ENCODE results near the gene KCNMA1.
"Not testable (repeated sequence)": the region's sequence is repeated elsewhere in the genome, so short reads cannot be mapped to it uniquely, and the experiment has no call there.

Gene KCNMA1
- total RNA-seq = 0 to 0.19 (median 0.17) reads per million in 3 donors

DNA sequence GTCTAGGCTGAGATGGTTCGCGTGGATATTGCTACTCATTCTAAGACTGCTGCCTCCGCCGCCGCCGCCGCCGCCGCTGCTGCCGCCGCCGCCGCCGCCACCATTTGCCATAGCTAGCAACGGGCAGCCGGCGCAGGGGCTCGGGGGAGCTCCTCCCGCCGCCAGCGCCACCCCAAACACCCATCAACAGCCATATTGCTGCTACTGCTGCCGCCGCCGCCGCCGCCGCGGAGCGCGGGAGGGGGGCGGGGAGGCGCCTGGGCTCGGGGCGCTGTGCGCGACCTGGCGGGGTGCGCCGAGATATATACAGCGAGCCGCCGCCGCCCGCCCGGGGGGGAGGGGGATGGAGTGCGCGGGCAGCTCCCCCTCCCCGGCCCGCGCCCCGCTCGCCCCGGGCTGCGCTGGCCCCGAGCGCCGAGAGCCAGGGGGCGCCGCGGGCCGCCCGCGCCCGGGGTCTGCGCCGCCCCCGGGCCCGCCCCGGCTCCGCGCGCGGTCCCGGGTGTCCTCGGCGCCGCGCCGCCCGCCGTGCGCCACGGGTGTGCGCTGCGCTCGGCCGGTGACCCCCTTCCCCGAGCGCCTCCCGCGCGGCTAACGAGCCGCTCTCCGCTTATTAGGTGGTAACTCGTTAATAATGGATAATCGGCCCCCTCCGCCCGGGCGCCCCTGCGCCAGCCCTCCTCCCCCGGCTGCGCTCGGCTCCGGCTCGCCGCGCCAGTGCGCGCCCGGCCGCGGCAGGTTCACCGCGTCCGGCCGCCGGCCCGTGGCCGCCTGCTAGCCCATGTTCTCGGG lies at the start of gene KCNMA1:
Gene KCNMA1 (minus strand): TSS at position 277 of the 789 bp plus-strand sequence.
- DNase-seq = no peak
- H3K4me3 ChIP-seq (ENCODE audit: insufficient read depth, low read depth, low read length, poor library complexity, severe bottlenecking) = no peak within 1 kb of the TSS
- H3K36me3 ChIP-seq (ENCODE audit: control insufficient read depth, insufficient read depth, low read length) = no peaks in the 10 kb centered on the region
- H3K27ac ChIP-seq (ENCODE audit: insufficient read depth, low read length, poor library complexity, severe bottlenecking) = no peak within 1 kb of the TSS
- no peaks in the 10 kb centered on the region for H3K9me3 ChIP-seq (ENCODE audit: control insufficient read depth, low read length)
- peaks cover 10% of the 10 kb centered on the region for H3K4me1 ChIP-seq (ENCODE audit: control insufficient read depth, insufficient read depth, low read length, poor library complexity, severe bottlenecking)
- H3K27me3 ChIP-seq (replicated peaks; ENCODE audit: control insufficient read depth, insufficient read depth, low read length, poor library complexity, severe bottlenecking) = peaks cover 12% of the 10 kb centered on the region

- Histone ChIP-seq H3K27me3 (replicated peaks; ENCODE audit: control insufficient read depth, insufficient read depth, low read length, poor library complexity, severe bottlenecking) (no peaks in the 10 kb centered on the region), H3K9me3 (ENCODE audit: control insufficient read depth, low read length) (no peaks in the 10 kb centered on the region), H3K4me1 (ENCODE audit: control insufficient read depth, insufficient read depth, low read length, poor library complexity, severe bottlenecking) (no peaks in the 10 kb centered on the region), H3K27ac (ENCODE audit: insufficient read depth, low read length, poor library complexity, severe bottlenecking) (no peak overlapping the region), H3K4me3 (ENCODE audit: insufficient read depth, low read depth, low read length, poor library complexity, severe bottlenecking) (no peak overlapping the region), H3K36me3 (ENCODE audit: control insufficient read depth, insufficient read depth, low read length) (no peaks in the 10 kb centered on the region)
- DNase-seq = no peak
Measured at GRCh38 chr10:77686650-77687417, 49.2 kb upstream of the KCNMA1 start.

GRCh38 chr10:77686096-77686495 lies 48.5 kb upstream of the KCNMA1 start:
- no peaks in the 10 kb centered on the region for H3K36me3 ChIP-seq (ENCODE audit: control insufficient read depth, insufficient read depth, low read length)
- no peaks in the 10 kb centered on the region for H3K4me1 ChIP-seq (ENCODE audit: control insufficient read depth, insufficient read depth, low read length, poor library complexity, severe bottlenecking)
- H3K27ac ChIP-seq (ENCODE audit: insufficient read depth, low read length, poor library complexity, severe bottlenecking) = no peak overlapping the region
- H3K4me3 ChIP-seq (ENCODE audit: insufficient read depth, low read depth, low read length, poor library complexity, severe bottlenecking) = no peak overlapping the region
- DNase-seq = no peak
- H3K9me3 ChIP-seq (ENCODE audit: control insufficient read depth, low read length) = no peaks in the 10 kb centered on the region
- H3K27me3 ChIP-seq (replicated peaks; ENCODE audit: control insufficient read depth, insufficient read depth, low read length, poor library complexity, severe bottlenecking) = no peaks in the 10 kb centered on the region

GRCh38 chr10:77685432-77685831 lies 47.8 kb upstream of the KCNMA1 start:
- Histone ChIP-seq H3K9me3 (ENCODE audit: control insufficient read depth, low read length) (no peaks in the 10 kb centered on the region), H3K4me1 (ENCODE audit: control insufficient read depth, insufficient read depth, low read length, poor library complexity, severe bottlenecking) (no peaks in the 10 kb centered on the region), H3K27me3 (replicated peaks; ENCODE audit: control insufficient read depth, insufficient read depth, low read length, poor library complexity, severe bottlenecking) (no peaks in the 10 kb centered on the region), H3K4me3 (ENCODE audit: insufficient read depth, low read depth, low read length, poor library complexity, severe bottlenecking) (no peak overlapping the region), H3K36me3 (ENCODE audit: control insufficient read depth, insufficient read depth, low read length) (no peaks in the 10 kb centered on the region), H3K27ac (ENCODE audit: insufficient read depth, low read length, poor library complexity, severe bottlenecking) (no peak overlapping the region)
- no peak for DNase-seq

GRCh38 chr10:77683088-77683432 lies 45.5 kb upstream of the KCNMA1 start:
- not testable (repeated sequence) for DNase-seq; H3K4me1 ChIP-seq (ENCODE audit: control insufficient read depth, insufficient read depth, low read length, poor library complexity, severe bottlenecking); H3K36me3 ChIP-seq (ENCODE audit: control insufficient read depth, insufficient read depth, low read length); H3K27me3 ChIP-seq (replicated peaks; ENCODE audit: control insufficient read depth, insufficient read depth, low read length, poor library complexity, severe bottlenecking); H3K4me3 ChIP-seq (ENCODE audit: insufficient read depth, low read depth, low read length, poor library complexity, severe bottlenecking); H3K9me3 ChIP-seq (ENCODE audit: control insufficient read depth, low read length); H3K27ac ChIP-seq (ENCODE audit: insufficient read depth, low read length, poor library complexity, severe bottlenecking)

- Histone ChIP-seq H3K9me3 (ENCODE audit: control insufficient read depth, low read length) (no peaks in the 10 kb centered on the region), H3K4me3 (ENCODE audit: insufficient read depth, low read depth, low read length, poor library complexity, severe bottlenecking) (no peak overlapping the region), H3K36me3 (ENCODE audit: control insufficient read depth, insufficient read depth, low read length) (no peaks in the 10 kb centered on the region), H3K27me3 (replicated peaks; ENCODE audit: control insufficient read depth, insufficient read depth, low read length, poor library complexity, severe bottlenecking) (no peaks in the 10 kb centered on the region), H3K4me1 (ENCODE audit: control insufficient read depth, insufficient read depth, low read length, poor library complexity, severe bottlenecking) (no peaks in the 10 kb centered on the region), H3K27ac (ENCODE audit: insufficient read depth, low read length, poor library complexity, severe bottlenecking) (no peak overlapping the region)
- DNase-seq = no peak
Measured at GRCh38 chr10:77682393-77683087, 44.9 kb upstream of the KCNMA1 start.

- H3K4me1 ChIP-seq (ENCODE audit: control insufficient read depth, insufficient read depth, low read length, poor library complexity, severe bottlenecking) = no peaks in the 10 kb centered on the region
Measured at GRCh38 chr10:77681839-77682238, 44.2 kb upstream of the KCNMA1 start.

GRCh38 chr10:77680811-77681210 lies 43.2 kb upstream of the KCNMA1 start:
- DNase-seq = no peak
- Histone ChIP-seq H3K4me3 (ENCODE audit: insufficient read depth, low read depth, low read length, poor library complexity, severe bottlenecking) (no peak overlapping the region), H3K36me3 (ENCODE audit: control insufficient read depth, insufficient read depth, low read length) (no peaks in the 10 kb centered on the region), H3K27me3 (replicated peaks; ENCODE audit: control insufficient read depth, insufficient read depth, low read length, poor library complexity, severe bottlenecking) (no peaks in the 10 kb centered on the region), H3K4me1 (ENCODE audit: control insufficient read depth, insufficient read depth, low read length, poor library complexity, severe bottlenecking) (no peaks in the 10 kb centered on the region), H3K9me3 (ENCODE audit: control insufficient read depth, low read length) (no peaks in the 10 kb centered on the region), H3K27ac (ENCODE audit: insufficient read depth, low read length, poor library complexity, severe bottlenecking) (no peak overlapping the region)

More at GRCh38 chr10:77681839-77682238, 44.2 kb upstream of the KCNMA1 start:
- Histone ChIP-seq H3K36me3 (ENCODE audit: control insufficient read depth, insufficient read depth, low read length) (no peaks in the 10 kb centered on the region), H3K27ac (ENCODE audit: insufficient read depth, low read length, poor library complexity, severe bottlenecking) (no peak overlapping the region), H3K27me3 (replicated peaks; ENCODE audit: control insufficient read depth, insufficient read depth, low read length, poor library complexity, severe bottlenecking) (no peaks in the 10 kb centered on the region), H3K4me3 (ENCODE audit: insufficient read depth, low read depth, low read length, poor library complexity, severe bottlenecking) (no peak overlapping the region), H3K9me3 (ENCODE audit: control insufficient read depth, low read length) (no peaks in the 10 kb centered on the region)
- no peak for DNase-seq

GRCh38 chr10:77680065-77680464 lies 42.5 kb upstream of the KCNMA1 start:
- Histone ChIP-seq H3K9me3 (ENCODE audit: control insufficient read depth, low read length) (no peaks in the 10 kb centered on the region), H3K27ac (ENCODE audit: insufficient read depth, low read length, poor library complexity, severe bottlenecking) (no peak overlapping the region), H3K4me3 (ENCODE audit: insufficient read depth, low read depth, low read length, poor library complexity, severe bottlenecking) (no peak overlapping the region), H3K27me3 (replicated peaks; ENCODE audit: control insufficient read depth, insufficient read depth, low read length, poor library complexity, severe bottlenecking) (no peaks in the 10 kb centered on the region), H3K4me1 (ENCODE audit: control insufficient read depth, insufficient read depth, low read length, poor library complexity, severe bottlenecking) (no peaks in the 10 kb centered on the region), H3K36me3 (ENCODE audit: control insufficient read depth, insufficient read depth, low read length) (no peaks in the 10 kb centered on the region)
- no peak for DNase-seq

DNA sequence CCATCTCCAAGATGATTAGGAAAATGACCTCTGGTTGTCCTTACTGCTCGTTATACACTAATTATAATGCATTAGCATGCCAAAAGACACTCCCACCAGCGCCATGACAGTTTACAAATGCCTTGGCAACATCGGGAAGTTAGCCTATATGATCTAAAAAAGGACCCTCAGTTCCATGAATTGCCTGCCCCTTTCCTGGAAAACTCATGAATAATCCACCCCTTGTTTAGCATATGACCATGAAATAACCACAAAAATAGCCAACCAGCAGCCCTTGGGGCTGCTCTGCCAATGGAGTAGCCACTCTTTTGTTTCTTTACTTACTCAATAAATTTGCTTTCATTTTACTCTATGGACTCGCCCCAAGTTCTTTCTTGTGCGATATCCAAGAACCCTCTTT lies 41.6 kb upstream of the KCNMA1 start:
- no peaks in the 10 kb centered on the region for H3K27me3 ChIP-seq (replicated peaks; ENCODE audit: control insufficient read depth, insufficient read depth, low read length, poor library complexity, severe bottlenecking)
- no peak overlapping the region for H3K4me3 ChIP-seq (ENCODE audit: insufficient read depth, low read depth, low read length, poor library complexity, severe bottlenecking)

More for the DNA sequence above, 41.6 kb upstream of the KCNMA1 start:
- no peak for DNase-seq
- no peaks in the 10 kb centered on the region for H3K36me3 ChIP-seq (ENCODE audit: control insufficient read depth, insufficient read depth, low read length)
- H3K27ac ChIP-seq (ENCODE audit: insufficient read depth, low read length, poor library complexity, severe bottlenecking) = no peak overlapping the region
- no peaks in the 10 kb centered on the region for H3K9me3 ChIP-seq (ENCODE audit: control insufficient read depth, low read length)
- no peaks in the 10 kb centered on the region for H3K4me1 ChIP-seq (ENCODE audit: control insufficient read depth, insufficient read depth, low read length, poor library complexity, severe bottlenecking)

Data from effector memory CD4-positive, alpha-beta T cell (primary cell).